ENCODE measurements around the gene BST2.

BST2 gene

DNA sequence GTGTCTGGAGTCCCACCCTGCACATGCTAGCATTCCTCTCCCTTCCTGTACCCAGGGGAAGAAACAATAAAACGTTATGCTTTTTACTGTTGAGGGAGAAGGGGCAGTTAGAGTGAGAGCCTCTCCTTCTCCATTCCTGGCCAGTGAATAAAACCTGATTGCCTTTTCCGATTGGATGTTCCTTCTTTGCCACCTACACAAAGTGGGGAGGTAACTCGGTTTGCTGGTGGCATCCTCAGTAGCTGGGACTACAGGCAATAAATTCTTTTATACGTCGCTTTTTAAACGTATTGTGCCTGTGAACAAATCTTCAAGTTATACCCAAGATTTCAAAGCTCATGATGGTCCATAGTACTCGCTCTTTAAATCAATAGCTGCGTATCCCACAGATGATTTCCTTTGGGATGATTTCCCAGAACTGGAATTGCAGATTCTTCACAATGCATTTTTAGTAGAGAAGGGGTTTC, 13.8 kb upstream of the BST2 start:
- no peak for DNase-seq

DNA sequence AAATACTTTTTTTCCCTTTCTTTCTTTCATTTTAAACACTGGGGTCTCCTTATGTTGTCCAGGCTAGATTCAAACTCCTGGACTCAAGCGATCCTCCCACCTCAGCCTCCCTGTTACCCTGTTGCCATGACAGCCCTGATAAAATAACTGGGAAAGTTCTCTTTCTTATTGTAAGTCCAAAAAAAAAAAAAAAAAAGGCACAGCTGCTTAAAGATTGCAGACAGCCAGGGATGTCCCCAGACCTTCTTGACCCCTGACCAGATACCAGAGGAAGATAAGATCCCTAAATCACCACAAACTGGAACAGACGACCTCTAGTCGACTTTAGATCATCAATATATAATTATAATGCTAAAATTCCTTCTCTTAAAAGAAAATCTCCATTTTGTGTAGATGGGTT, 13.3 kb upstream of the BST2 start:
- no peak for DNase-seq

DNA sequence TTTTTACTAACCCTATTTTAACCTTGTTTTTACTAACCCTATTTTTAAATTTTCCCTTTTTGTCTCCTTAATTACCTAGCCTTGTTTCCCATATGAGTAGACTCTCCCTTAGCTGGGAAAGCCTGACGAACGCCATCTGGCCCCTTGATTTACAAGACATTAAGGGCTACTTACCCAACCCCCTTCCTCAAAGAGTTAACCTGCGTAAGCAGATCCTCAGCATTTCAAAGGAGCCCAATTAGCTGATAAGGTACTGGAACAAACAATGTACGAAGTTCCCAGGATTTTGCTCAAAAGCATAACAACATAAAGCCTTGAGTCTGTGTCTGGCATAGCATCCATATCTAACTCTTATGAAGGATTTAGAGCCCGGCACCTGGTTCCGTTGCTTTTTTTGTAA, 9.7 kb upstream of the BST2 start:
- no peak for DNase-seq

DNA sequence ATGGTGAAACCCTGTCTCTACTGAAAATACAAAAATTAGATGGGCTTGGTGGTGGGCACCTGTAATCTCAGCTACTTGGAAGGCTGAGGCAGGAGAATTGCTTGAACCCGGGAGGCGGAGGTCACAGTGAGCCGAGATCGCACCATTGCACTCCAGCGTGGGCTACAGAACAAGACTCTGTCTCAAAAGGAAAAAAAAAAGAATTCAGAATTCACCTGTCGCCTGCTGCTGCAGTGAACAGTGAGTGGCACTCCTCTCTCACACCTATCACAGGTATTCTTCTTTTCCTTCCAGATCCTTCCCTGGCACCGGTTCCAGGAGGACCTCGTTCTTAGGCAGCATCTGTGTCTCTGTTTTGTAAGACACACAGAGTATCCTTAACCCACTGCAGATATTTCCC, 8.7 kb upstream of the BST2 start:
- DNase-seq = no peak

DNA sequence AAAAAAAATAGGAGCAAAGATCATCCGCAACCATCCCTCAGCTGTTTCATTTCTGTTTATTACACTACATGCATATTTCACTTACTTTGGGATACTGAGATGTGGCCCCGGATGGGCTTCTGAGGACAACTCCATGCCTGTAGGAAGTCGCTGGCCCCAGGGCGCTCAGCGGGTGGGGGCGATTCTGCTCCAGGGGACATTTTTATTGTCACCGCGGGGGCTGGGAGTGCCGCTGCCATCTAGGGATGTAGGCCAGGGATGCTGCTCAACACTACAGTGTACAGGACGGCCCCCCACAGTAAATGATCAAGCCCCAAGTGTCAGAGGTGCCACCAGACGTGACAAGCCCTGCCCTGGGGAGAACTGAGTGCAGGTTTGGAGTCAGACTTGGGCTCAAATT, 6.4 kb upstream of the BST2 start:
- no peak for DNase-seq

DNA sequence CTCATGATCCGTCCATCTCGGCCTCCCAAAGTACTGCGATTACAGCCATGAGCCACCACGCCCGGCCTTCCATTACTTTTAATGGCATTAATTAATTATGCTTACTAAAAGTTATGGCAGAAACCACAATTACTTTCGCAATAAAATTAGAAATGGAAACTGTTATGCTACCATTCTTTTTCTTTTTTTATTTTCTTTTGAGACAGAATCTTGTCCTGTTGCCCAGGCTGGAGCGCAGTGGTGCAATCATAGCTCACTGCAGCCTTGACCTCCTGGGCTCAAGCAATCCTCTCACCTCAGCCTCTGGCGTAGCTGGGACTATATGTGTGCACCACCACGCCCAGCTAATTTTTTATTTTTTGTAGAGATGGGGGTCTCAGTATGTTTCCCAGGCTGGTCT, 4.6 kb upstream of the BST2 start:
- DNase-seq = no peak

DNA sequence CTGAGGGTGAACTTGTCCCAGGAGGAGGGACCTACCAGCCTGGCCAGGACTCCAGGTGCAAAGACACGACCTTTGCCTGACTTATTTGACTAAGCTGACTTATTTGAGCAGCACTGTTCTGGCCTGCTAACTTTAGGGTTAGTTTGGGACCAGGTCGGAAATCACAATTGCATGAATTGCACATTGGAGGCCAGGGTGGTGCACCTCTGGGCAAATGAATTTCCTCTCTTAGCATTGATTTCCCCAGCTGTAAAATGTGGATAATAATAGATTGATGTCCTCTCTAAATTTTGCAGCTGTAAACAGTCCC, 1.4 kb upstream of the BST2 start:
- no peak for DNase-seq

DNA sequence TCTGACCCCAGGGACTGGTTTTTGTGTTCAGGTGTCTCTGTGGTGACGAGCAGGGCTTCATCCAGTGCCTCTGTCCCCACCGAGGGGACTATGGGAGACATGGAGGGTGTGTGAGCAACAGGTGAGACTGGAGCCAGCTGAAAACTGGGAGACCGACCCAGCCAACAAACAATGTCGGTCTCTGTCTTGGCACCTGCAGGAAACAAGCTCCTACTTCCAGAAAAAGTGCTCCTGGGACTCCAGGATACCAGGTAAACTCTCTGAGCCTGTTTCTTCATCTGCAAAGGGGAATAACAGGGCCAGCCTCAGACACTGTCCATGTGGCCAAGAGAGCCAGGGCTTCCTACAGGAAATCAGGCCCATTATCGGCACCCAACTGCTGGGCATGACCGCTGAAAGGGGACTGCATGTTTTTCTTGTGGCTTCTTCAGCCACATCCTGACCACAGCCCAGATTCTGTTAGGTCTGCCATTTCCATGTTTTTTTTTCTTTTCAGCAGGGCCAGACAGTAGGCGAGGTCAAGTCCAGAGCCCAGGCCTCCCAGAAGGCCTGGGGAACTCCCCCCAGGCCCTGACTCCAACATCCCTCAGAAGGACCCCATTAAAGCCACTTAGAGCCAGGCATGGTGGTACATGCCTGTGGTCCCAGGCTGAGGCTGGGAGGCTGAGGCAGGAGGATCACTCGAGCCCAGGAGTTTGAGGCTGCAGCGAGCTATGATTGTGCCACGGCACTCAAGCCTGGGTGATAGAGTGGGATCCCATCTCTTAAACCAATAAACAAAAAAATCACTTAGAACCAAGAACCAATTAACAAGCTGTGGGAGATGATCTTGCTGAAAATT, 836 bp upstream of the BST2 start:
- no peak for DNase-seq

DNA sequence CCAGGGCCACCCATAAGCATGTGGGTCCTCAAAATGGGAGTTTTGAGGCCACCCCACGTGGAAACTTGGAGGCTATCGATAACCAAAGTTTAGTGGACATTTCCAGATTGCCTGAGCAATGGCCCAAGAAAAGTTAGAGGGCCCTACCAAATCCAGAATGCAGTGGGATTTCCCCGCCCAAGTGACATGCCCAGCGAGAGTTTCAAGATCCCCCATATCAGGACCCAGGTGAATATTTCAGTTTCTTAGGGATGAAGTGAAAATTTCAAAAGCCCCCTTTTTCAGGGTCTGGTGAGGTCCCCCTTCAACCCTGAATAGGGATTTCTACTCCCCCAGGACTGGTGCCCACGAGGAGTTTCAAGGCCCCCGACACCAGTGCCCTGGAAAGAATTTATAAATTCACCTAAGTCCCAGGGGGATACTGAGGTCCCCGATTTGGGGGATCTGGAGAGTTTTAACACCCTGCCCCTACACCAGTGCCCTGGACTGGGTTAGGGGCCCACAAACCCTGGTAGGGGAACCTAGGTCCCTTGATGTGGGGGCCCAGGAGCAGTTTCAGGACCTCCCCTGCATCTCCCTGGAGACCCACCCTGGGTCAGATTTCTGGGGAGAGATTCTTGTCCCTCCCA, 695 bp downstream of the BST2 start:
- DNase-seq = no peak

DNA sequence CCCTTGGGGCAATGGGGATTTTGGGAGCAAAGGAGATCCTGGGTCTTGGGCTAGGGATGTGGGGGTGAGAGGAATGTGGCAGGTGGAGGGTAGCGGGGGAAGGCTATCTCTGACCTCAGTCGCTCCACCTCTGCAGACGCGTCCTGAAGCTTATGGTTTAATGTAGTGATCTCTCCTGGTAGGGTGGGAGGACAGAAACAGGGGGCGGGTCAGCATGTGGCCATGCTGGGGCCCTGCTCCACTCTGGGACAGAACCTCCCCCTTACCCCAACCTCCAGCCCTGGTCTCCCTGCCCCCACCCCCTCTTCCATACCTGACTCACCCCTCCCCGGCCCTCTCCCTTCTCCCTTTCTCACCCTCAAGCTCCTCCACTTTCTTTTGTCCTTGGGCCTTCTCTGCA, 1.4 kb downstream of the BST2 start:
- DNase-seq = no peak

DNA sequence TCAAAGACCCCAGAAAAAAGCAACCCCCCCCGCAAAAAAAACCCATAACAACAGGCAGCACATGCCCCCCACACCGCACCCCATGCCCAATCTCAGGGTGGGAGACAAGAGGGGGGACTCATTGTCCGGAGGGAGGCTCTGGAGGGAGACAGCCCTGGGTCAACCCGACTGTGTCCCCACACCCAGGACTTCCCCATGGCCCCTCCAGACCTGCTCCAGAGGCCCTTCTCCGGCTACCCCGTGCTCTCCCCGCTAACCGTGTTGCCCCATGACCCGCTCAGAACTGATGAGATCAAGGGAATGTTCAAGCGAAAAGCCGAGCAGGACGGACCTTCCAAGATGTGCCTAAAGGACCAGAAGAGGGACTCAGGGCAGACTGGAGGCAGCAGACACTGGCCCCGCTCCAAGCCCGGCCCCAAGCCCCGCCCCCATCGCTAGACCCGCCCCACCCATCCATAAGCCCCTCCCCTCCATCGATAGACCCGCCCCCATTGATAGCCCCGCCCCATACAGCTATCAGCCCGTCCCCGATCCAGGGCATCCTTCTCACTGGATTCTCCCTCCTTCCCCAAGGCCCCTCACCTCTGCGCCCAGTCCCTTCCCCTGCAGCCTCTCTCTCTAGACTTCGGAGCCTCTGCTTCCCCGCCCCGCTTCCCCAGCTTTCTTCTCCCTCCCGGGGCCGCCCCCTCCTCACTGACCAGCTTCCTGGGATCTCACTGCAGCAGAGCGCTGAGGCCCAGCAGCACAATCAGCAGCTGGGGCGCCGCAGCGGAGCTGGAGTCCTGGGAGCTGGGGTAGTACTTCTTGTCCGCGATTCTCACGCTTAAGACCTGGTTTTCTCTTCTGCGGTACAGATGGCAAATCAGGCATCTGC, 2.2 kb downstream of the BST2 start:
- no peak for DNase-seq

DNA sequence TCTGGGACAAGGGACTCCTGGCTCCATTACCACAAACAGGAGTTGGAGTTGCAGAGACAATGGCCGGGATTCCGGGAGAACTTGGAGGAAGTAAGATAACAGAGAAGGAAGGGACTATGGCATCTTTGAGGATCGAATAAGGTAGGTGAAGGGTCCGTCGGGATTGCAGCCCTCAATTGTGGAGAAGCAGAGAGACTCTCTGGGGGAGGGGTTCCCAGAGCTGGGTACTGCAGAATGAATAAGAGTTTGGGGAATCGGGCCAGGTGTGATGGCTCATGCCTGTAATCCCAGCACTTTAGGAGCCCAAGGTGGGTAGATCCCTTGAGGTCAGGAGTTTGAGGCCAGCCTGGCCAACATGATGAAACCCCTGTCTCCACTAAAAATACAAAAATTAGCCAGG, 3.8 kb downstream of the BST2 start:
- DNase-seq = no peak

DNA sequence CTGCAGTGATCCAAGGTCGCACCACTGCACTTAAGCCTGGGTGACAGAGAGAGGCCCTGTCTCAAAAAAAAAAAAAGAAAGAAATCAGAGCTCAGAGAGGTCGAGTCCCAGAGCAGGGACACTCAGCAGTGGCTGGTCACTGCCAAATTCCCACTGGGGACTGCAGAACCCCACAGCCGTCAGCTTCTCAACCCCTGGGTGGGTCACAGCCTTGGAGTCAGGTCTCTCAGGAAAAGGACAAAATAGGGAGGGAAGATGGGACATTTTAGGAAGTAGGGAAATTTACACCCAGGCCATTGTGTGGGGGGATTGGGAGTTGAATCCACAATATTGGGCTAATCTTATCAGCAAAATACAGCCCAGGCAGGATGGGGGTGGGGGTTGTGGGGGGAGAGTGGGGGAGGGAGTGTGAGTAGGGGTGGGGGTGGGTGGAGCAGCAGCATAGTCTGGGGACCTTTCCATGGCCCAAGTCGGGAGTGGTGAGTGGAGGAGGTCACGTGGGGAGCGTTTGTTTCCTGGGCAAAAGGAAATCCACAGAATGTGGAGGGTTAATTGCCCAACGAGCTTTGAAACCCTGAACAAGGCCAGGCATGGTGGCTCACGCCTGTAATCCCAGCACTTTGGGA, 6.4 kb downstream of the BST2 start:
- DNase-seq = no peak

DNA sequence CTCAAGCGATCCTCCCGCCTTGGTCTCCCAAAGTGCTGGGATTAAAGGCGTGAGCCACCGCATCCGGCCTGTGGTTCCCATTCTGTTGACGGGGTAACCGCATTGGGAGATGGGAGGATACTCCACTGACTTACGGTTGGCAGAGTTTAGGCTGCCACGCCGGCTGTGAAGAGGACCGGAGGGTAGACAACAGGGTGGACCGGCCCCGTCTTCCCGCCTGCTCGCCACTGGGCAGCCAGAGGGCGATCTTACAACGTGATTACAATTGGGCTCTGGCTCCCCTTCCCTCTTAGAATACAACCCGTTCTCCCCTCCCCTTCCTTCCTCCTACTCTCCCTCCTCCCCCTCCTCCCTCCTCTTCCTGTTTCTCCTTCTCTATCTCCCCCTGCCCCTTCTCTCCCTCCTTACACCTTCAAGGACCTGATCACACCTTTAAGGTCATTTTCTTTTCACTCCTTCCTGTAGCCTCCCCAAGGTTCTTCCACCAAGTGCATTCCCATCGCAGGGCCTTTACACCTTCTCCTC, 10.5 kb downstream of the BST2 start:
- DNase-seq = no peak

DNA sequence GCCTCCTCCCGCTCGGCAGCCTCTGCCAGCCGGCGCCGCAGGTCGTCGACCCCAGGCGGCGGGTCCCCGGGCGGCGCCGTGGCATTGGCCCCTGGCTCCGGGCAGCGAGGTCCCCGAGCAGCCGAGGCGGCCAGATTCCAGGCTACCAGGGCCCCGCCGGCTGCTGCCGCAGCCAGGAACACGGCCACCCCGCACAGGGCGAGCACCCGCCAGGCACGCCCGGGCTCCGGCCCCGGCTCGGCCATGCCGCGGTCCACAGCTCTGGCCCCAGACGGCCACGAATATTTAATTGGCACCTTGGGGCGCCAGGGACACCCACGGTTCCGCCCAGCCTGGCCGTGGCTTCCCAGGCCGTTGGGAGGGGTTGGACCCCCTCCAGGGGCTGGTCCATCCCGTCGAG, 11.5 kb downstream of the BST2 start, which contains the start of gene CCDC194:
TSS of gene CCDC194 (minus strand) at position 283 of the 400 bp plus-strand sequence. CDS start at position 245, 38 bp downstream.
- DNase-seq = no peak

DNA sequence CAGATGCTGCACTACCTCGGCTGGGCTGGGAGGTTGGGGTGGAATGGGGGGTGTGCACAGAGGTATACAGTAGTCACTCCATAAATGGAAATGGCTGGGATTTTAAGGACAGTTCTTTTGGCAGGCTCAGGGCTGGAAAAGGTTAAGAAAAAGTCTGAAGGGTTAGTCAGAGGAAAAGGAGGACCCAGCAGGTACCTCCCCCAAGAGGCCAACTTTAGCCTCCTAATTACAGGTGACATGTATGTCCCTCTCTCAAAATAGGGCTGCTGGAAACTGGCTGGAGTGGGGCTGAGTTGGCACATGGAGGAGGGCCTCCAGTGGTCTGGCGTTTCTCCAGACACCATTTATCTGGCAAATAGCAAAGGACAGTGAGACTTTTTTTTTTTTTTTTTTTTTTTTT, 12.4 kb downstream of the BST2 start:
- no peak for DNase-seq

DNA sequence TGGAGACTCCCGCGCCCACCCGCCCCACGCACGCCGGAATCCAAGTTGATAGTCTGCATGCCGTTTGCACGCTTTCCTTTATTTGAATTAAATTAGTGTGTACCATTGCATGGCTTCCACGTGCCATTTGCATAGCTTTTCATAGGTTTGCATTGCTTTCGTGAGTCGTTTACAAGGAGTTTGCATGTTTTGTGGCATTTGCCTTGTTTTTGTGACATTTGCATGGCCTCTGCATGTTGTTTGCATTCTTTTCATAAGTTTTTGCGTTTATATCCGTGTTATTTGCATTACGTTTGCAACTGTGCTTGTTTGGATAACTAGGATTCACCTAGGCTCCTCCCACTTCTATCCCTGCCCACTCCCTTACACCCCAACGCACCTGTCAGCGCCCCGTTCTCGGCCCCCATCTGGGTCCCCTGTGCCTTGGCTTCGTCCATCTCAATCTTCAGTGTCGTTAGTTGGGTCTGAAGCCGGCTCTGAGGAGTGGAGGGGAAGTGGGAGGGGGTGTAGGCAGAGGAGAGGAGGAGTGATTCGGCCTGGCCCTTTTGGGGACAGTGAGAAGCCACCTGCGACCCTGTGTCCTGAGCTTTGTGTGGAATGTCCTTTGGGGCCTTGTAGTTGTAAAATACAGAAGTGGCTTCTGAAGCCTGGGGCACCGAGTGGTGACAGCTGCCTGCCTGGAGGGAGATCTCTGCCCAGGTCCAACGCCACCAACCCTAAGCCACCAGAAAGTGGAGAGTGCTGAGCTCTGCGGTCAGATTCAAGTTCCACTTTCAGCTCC, 13.9 kb downstream of the BST2 start:
- no peak for DNase-seq

DNA sequence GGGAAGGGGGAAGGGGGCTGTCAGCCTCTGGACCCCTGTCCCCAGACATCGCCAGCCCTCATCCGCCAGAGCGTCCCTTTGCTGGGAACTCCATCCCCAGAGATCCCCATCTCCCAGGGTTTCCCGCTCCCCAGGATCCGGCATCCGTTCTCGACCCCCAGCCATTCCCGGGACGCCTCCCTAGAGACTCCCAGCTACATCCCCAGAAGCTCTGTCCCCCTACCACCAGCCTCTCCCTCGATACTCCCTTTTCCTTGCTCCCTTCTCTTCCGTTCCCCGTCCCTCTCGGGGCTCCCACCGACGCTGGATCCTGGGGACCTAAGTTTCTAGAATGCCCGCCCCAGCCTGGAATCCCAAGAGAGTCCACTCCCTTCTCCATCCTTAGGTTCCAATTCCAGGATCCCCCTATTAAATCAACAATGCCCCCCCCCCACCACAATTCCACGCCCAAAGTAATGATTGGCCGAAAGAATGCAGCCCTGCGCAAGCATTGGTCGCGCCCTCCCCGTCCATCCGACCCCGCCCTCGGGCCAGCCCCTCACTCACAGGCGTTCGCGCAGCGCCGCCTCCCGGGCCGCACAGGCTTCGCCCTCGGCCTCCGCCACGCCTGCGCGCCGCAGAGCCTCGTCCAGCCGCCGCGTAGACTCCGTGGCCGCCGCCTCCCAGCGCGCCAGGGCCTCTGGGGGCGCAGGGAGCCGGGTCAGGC, 14.6 kb downstream of the BST2 start:
- DNase-seq = no peak

DNA sequence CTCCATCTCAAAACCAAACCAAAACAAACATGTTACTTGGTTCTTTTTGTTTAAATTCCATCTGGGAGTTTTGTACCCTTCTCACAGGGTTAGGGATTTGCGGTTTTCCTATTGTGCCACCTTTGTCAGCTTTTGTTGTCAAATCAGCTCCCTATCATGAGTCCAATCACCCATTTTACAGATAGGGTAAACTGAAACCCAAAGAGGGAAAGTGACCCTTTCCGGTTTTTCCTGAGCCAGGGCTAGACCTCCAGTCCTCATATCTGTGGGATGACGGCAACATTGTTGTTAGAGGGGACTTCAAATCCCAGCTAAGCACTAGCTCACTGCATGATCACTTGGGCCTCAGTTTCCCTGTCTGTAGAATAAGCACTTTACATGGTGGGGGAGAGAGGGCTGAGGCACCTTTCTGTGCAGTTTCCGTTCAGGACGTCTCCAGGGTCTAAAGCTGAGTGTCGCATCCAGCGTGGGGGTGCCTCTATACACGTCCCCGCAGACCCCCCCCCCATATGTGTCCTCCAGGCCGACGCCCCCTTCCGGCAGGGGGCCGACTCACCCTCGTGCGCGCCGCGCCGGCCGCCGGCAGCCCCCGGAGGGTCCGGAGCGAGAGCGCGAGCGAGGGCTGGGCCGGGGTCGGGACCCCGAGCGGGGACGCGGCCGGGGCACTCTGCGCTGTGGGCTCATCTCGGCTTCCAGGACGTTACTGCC, 15.3 kb downstream of the BST2 start:
- no peak for DNase-seq

DNA sequence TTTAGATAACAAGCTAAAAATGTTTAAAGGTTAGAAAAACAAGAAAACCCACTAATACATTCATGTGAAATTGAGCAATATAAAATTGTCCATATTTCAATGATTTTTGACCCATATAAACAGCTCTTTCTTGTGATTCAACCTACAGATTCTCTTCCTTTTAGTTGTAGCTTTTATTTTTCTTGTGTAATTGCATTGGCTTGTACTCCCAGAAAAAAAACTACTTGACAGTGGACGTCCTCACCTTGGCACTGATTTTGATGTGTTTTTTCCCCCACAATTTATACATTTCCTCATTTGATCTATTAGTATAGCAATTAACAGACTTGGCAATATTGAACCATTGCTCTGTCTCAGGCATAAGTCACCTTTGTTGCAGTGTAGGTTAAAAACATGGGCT, 16.1 kb downstream of the BST2 start:
- no peak for DNase-seq
